GM18519 (cell line): ENCODE results near the gene MALL.
"Not testable (repeated sequence)": the region's sequence is repeated elsewhere in the genome, so short reads cannot be mapped to it uniquely, and the experiment has no call there.

Experiments
- ATAC-seq: cut with Tn5 transposase; IDR thresholded peaks from one replicate; pipeline ENCODE4 v1.9.1; 2021; ENCODE audit warnings: mild to moderate bottlenecking, moderate library complexity; ENCODE audit not compliant: unreplicated experiment, low FRiP score

Gene MALL

DNA sequence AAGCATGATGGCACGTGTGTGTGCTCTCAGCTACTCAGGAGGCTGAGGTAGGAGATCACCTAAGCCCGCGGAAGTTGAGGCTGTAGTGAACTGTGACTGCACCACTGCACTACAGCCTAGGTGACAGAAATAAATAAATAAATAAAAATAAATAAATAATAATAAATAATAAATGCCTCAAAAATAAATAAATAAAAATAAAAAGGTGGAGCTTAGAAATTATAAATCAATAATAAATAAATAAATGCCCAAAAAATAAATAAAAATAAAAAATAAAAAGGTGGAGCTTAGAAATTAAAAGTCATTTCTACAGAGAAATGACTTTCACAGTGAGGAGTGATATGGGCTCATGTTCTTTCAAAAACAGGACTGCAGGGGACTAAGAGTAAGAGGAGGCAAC is 6.0 kb upstream of the MALL start:
- ATAC-seq = no peak

- ATAC-seq = no peak
These were observed 5.4 kb upstream of the MALL start for GRCh38 chr2:110121052-110121334.

GRCh38 chr2:110120171-110121051 is 4.8 kb upstream of the MALL start:
- ATAC-seq = no peak

DNA sequence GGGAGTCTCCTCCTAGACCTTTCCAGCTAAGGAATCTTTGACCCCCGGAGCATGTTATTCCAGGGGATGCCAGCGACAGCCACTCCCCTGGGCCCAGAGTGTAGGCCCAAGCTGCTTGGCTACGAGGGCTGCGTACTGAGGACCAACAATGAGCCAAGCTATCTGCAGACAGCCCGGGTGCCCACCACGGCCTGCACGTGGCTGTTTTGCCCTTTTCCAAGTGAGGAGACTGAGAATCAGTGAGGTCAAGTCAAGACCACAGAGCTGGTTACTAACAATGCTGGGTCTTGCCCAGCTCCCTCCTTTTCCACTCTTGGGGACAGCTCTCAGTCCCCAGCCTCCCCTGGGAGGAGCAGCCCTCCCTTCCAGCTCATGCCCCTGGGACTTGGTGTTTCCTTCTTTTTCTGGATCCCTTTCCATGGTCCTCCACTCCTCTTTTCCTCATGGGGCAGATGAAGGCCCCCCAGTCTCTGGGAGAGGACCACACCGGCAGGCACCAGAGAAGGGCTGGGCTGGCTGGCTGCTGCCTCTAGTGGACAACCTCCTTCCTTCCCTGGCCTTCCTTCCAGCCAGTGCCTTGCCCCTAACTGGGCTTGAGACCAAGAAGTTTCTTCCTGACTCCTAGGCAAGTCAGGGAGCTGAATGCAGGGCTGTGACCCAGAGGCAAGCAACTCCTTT is 550 bp upstream of the MALL start:
- ATAC-seq = no peak

- no peak for ATAC-seq
These were observed 779 bp downstream of the MALL start for GRCh38 chr2:110114831-110115255.

DNA sequence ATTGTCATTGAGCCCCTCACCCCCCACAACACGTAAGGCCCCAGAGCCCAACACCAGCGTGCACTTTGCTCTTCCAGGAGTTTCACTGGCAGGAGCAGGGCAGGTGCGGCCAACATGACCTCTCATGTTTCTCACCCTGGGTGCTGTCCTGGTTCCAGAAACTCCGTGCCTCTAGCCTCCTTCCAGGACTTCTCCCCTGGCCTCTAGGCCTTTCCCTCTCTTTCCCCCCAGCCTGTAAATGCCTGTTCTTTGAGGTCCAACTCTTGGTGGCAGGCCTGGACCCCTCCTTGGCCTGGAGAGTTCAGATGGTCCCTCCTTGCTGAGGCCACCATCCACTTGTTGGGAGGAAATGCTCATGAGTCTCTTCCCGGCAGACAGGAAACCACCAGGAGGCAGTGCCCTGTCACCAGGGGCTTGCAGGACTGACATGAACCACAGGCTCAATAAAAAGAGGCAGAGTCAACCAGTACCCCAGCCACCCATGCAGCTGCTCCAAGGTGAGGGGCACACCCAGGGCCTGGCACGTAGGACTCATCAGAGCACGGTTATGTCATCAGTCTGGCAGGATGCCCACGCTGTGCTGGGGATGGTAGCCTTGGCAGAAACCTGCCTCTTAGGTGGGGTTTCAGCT is 1.5 kb downstream of the MALL start:
- ATAC-seq = no peak

- ATAC-seq = not testable (repeated sequence)
These were observed 7.3 kb downstream of the MALL start for GRCh38 chr2:110108291-110108690.

- ATAC-seq = no peak
These were observed 8.2 kb downstream of the MALL start for GRCh38 chr2:110107092-110108079.

DNA sequence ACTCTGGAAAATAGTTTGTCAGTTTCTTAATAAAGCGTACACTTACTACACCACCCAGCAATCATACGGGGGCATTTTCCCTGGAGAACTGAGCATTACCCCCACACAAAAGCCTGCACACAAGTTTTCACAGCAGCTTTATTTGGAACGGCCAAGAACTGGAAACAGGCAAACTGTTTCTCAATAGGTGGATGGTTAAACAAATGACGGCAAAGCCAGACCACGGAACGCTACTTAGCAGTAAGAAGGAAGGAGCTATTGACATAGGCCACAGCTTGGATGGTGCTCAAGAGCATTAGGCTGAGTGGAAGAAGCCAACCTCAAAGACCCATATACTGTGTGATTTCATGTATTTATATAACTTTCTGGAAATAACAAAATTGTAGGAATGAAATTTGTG is 9.0 kb downstream of the MALL start:
- no peak for ATAC-seq

DNA sequence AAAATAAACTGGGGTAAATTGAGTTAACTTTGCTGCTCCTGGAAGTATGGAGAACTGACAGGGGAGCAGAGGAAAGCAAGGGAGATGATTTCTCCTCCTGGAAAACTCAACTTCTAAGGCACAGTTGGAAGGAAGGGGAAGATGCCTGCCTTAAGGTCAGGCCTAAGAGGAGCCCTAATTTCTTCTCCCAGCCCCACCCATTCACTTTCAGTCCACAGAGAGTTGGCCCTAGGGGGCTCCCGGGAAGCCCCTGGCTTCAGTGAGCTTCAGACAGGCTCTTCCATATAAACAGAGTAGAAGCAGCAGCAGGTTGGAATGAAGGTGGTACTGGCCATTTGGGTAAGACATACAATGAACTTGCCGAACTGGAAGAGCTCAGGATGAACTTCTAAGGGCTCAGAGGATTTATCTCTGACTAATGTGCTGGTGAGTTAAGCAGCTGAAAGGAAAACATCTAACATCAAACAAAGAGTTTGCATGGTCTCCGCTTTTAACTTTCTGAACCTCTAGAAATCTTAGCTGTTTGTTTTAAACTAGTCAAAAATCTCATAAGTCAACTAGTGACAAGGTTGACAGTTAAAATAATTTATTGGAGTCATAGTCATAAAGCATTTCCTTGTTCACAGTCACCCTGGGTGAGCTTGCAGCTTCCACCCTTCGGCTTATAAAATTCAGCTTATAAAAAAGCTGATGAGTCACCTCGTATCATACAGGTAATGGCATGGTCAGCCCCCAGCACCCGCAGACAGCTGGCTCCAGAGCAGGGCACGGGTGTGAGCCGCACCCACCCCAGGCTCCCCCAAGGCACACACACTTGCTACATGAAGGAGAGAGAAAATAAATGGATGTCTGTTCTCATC is 9.8 kb downstream of the MALL start:
- ATAC-seq = no peak

GRCh38 chr2:110105183-110105582 is 10.4 kb downstream of the MALL start:
- ATAC-seq = no peak

DNA sequence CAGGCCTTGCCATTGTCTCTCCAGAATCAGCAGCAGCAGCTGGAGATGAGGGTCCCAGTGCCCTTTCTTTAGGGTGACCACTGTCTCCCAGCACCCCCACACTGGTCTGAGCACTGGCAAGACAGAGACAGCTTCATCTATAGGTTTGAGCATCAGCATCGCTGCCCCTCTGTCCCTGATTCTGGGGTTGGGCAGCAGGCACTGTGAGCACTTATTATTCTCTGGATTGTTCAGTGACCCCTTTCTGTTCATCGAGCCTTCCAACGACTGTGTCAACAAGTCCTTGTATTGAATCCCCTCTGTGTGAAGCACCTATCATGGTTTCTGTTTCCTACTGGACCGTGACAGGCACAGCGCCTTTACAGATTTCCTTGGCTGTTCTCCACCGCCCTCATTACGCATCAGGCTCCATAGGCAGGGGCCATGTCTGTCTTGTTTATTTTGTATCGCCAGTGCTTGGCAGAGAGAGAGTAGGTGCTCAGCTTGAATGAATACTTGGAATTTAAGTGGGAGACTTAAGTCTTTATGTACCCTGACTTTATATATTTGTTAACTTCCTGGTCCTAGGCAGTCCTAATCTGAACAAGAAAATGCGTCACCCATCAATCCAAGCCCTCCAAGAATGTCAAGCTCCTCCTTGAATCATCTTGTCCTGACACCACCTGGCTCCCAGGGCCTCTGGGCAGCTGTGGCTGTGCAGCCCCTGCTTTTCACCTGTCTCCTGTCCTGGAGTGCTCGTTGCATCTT is 11.4 kb downstream of the MALL start:
- no peak for ATAC-seq

GRCh38 chr2:110103061-110103961 is 12.3 kb downstream of the MALL start:
- ATAC-seq = no peak

DNA sequence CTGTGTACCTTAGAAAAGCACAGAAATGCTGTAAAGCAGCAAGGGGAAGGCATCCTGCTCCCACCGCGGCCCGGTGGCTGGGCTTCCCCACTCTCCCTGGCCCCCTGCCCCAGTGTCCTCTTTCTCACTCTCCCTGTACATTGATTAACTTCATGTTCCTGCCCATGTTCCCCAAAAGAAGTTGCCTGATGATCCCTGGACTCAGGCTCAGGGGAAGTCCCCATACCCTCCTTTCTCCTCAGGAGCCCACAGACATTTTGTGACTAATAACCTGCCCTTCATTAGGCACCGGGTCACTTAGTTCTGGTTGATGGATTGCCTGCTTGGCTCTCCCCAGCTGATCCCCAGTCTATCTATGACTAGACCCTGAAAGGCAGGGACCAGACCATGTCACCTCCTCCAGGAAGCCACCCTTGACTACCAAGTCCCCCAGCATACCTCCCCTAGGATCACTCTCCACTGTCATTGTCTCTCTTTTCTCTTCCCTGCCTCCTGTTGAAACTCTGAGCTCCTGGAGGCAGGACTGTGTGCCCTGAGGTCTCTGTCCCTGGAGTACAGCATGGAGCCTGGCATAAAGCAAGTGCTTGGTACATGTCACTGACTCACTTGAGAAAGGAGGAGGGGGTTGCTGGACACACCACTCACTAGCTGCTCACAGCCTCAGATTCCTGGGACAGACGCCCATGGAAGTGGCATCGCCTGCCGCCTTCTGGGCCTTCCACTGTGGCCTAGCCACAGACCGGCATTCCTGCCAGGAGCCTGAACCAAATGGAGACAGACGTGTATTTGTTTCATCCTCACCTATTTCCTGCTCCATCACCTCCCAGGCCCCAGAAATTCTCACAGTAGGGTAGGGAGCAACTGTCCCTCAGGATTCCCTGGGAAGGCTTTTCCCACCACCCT is 13.5 kb downstream of the MALL start:
- ATAC-seq = no peak

DNA sequence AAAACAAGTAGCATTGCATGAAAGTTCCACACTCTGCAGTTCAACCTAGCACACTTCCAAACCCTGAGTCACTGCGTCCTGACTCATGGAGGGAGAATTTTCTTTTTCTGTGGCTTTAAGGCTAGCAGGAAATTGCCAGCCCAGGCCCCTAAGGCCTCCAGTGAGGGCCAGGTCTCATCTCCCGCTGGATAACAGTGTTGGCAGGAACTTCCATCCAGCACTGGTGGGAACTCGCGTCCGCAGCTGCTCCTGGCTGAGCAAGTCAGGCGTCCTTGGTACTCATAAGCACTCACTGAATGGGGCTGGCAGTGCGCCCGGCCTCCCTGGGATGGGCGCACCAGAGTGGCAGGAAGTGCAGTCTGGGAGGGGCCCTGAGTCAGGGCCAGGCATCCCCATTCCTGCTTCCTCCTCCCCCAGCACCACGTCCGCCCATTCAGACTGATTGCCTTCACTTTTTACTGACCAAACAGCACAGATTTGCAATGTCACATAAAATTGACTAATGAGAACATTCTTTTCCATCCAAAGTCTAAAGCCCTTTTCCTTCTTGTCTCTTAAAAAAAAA is 14.3 kb downstream of the MALL start:
- ATAC-seq = no peak

DNA sequence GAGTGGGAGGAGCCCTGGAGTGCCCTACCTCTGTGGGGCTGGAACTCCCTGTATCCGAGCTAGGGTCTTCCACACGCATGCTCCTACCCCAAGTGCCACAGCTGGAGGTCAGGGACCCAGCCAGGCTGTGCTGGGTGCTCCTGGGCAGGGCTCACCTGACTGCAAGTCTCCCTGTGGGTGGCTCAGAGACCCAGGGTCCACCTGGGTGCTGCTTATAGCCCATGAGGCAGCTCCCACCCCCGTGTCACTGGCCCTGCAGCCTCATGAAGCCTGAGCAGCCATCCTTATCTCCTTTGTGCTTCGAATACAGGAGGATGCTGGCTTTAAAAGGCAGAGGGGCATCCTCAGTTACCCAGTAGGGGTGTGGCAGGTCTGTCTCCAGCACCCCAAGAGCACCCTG is 14.7 kb downstream of the MALL start:
- not testable (repeated sequence) for ATAC-seq

GRCh38 chr2:110100480-110100879 is 15.1 kb downstream of the MALL start:
- no peak for ATAC-seq
